HG03460 (cell line): ENCODE data around the gene GYPA.
"Not testable (repeated sequence)": the region's sequence is repeated elsewhere in the genome, so short reads cannot be mapped to it uniquely, and the experiment has no call there.

Source experiments
- ATAC-seq: cut with Tn5 transposase; IDR thresholded peaks from one replicate; pipeline ENCODE4 v1.9.1; 2021; ENCODE audit not compliant: unreplicated experiment

The GYPA gene

DNA sequence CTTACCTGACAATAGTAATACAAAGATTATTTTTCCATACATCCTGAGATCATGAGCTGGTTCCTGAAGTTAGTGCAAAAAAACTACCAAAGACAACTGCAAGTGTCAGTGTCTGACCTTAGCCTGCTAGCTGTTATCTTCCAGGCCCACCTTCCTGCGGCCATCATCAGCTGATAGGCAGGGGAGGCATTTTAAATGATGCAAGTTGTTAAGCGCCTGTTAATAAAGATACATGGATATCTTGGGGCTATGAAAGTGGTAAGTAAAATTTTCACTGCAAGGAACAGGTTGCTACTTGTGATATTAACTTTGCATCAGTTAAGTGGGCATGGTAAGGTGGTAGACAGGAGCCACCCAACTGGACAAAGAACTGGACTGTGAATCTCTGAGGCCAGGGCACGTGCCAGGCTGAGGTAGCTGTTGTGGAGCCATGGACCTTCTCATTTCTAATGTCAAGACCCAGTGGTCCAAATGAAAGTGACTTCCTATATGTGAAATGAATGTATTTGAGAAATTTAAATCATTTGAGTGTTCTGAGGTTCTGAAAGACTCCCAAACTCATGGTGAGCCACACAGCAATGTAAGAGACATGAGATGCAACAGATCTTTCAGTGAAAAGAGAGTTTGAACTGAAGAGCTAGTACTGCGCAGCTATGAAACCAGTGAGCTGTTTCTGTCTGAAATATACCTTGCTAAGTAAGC is at the start of gene GYPA:
TSS of gene GYPA (minus strand) at position 125 of the 702 bp plus-strand sequence. CDS start at position 42, 83 bp downstream.
- not testable (repeated sequence) for ATAC-seq

GRCh38 chr4:144190009-144190408 is 49.5 kb upstream of the GYPA start:
- no peak for ATAC-seq

DNA sequence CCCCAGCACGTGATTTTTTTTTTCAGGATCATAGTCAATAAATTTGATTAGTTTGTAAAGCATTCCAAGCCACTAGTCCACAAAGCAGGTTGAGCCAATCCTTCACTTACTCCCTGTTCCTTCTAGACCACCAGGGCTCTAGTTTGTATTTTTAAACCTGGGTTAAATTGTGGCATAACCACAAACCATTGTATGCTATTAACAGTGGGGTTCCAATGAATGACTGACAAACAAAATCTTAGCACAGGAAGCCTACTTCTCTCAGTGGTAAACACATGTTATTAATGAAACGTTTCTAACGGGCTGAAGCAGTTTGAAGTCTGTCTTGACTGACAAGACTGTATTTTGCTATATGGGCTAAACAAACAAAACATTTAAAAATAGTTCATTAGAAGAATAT is 48.6 kb upstream of the GYPA start:
- ATAC-seq, result peak; percentile 80

DNA sequence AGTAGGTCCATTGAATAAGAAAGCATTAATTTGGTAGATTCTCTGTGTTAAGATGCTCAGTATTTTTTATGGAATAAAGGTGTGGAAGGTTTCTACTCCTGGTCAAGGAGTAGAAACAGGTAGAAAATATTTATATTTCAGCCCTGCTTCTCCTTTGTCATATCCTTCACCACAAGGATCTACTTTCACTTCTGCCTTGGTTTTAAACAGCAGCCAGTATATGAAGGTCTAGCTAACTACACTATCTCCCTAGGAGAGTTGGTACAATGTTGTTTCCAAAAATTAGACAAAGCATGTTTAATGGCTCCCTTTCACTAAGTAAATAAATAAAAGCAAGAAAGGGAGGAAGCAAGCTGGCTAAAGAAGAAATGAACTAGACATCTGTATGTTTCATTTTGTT is 44.6 kb upstream of the GYPA start:
- no peak for ATAC-seq

- no peak for ATAC-seq
These were observed 42.6 kb upstream of the GYPA start for GRCh38 chr4:144183165-144183564.

GRCh38 chr4:144181391-144181790 is 40.9 kb upstream of the GYPA start:
- ATAC-seq, result no peak

DNA sequence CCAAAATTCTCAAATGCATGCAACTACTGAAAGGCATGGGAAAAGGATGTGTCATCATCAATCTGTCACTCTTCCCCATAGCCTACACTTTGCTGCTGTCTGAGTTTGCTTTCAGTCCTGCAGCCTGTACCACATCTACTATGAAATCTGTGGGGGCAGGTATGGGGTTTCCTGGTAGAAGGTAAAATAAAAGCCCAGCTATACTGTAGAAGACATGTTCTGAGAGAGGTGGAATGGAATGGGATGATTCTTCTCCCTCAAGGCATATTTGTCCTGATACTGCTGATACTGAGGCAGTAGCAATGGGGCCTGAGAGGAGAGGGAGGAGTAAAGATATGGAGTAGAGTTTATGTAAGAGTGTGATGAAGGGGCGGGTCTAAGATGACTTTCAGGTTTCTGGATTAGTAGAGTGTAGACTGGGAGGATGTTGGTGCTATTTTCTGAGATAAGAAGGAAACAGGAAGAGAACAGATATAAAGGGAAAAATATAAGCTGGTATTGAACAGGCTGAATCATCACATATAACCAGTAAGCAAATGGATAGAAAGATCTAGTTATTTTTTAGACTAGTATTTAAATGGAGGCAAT is 38.7 kb upstream of the GYPA start:
- ATAC-seq, result no peak

DNA sequence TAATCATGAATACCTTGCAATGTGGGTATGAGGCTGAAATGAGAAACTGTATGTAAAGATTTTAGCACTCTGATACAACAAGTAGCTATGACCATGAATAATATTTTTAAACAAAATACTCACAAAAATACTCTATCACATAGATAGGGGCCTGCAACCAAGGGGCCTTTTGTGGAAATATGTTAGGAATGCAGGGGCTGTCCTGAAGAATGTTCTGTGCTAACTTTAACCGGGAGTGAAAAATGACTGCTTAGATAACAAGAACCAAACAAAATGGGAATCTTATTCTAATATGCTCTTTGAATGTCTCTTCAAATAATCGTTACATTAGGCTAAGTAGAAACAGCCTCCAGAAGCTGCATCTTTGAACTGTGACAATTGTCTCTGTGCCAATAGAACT is 37.9 kb upstream of the GYPA start:
- ATAC-seq, result no peak

DNA sequence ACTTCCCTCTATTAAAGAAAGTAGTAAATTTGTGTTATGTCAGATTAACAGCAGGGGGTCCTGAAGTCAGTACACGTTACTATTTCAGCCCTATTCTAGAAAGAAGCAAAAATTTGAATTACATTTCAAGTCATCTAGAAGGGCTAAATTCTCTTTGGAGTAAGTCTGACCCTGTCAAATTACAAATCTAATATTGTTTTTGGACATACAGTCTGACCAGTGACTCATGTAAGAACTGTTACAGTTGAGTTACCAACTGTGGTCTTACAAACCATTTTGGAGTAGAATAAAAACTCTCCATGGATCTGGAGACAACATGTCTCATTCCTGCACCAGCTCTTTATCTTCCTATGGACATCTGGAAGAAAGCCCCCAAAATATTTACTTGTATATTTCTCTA is 36.0 kb upstream of the GYPA start:
- no peak for ATAC-seq

DNA sequence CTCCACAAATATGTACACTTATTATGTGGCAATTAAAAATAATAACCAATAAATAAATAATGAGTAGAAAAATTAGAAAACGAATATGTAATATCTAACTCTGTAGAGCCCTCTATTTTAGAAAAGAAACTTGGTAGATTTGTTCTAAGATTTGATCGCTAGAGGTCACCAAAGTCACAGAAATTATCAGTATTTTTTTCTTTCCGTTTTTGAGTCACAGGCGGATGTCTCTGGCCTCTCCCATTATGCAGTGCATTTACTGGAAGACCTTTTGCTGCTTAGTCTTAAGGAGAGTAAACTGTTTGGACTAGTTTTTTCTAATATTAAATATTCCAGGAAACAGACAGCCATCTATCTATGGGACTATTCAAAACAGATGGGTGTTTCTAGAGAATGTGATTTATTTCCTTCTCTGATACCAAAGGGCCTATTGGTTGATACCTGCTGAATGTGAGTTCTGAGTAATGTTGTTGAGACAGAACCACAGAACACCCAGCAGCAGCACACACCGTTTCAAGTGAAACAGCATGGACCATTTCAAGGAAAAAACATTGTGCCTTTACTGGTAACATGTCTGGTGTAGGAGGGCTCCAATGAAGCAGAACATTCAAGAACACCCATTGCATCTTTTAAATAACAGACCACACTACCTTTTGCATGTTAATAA is 34.0 kb upstream of the GYPA start:
- peak; percentile 74 for ATAC-seq

GRCh38 chr4:144171697-144172096 is 31.2 kb upstream of the GYPA start:
- no peak for ATAC-seq

- no peak for ATAC-seq
These were observed 28.7 kb upstream of the GYPA start for GRCh38 chr4:144169211-144169610.

DNA sequence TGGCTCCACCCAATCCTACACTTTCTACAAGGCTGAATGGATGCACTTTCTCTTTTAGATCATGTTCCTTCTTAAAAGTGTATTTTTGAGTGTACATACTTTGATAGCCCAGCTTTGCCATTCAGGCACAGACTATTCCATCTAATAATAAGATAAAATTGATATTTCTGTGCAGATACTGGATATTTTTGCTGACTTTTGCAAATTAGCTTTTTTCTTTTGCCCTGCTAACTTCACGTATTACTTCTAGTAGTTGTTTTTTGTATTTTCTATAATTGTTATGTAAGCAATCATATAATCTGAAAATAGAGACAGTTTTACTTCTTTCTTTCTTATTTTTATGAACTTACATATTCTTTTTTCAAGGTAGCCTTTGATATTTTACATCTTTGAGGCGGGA is 13.5 kb upstream of the GYPA start:
- no peak for ATAC-seq

- peak; percentile 81 for ATAC-seq
These were observed 2.3 kb upstream of the GYPA start for GRCh38 chr4:144142690-144143326.

GRCh38 chr4:144141493-144141892 is 975 bp upstream of the GYPA start:
- ATAC-seq, result no peak

- not testable (repeated sequence) for ATAC-seq
These were observed 527 bp downstream of the GYPA start for GRCh38 chr4:144139991-144140390.

GRCh38 chr4:144139547-144139946 is 971 bp downstream of the GYPA start:
- not testable (repeated sequence) for ATAC-seq

DNA sequence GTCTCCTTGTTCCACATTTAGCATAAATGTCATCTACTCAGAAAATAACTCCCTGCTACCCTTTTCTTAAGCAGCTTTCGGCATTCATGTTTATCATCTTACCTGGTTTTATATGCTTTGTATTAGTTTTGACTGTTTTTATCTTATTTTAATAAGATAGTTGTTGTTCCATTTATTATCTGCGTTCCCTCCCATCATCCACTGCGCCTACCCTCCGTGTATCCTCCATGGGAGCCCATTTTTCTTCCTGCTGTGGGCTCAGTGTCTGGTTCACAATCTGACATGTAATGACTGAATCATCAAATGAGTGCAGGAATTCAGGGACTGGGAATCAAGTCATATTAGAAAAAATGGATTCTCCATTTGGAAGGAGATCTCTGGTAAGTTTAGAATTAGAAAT is 2.3 kb downstream of the GYPA start:
- not testable (repeated sequence) for ATAC-seq

GRCh38 chr4:144137137-144137931 is 3.2 kb downstream of the GYPA start:
- ATAC-seq, result not testable (repeated sequence)

DNA sequence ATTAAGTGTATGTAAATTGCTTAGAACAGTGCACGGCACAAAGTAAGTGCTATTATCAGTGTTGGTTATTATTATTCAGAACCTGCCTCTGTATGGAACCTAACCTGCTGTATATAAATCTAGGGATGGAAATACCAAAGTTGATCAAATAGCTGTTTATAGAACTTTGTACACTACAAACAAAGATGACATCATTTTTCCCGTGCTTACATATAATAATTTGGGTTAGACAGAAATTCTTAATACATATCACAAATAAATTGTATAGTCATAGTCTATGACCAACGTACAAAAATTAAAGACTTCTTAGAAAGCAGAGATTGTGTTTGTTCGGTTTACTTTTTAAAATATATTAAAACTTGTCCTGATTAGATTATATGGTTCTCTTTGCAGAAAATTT is 4.3 kb downstream of the GYPA start:
- ATAC-seq, result not testable (repeated sequence)

DNA sequence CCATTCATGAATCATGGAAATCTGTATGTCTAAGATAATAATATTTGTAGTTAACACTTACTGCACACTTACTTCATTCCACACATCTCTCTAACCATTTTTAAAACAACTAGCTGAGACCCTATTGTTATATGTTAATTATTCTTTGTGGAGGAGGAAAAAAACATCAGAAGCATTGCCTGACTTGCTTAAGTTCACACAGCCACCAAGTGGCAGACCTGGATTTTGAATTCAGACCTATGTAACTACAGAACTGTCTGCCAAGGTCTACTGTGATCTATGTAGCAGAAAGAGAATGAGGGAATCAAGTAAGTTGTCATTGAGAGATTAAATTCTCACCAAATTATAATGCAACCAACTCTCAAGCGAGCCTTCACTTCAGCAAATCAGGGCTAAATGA is 10.4 kb downstream of the GYPA start:
- not testable (repeated sequence) for ATAC-seq
